GM19438 (cell line): ENCODE results near the gene IP6K1.
"Not testable (repeated sequence)": the region's sequence is repeated elsewhere in the genome, so short reads cannot be mapped to it uniquely, and the experiment has no call there.

Experiments
- ATAC-seq: cut with Tn5 transposase; IDR thresholded peaks from one replicate; pipeline ENCODE4 v1.9.1; 2021; ENCODE audit warnings: low read depth; ENCODE audit not compliant: unreplicated experiment

IP6K1 gene

GRCh38 chr3:49786357-49787181 is at the start of gene IP6K1:
Gene IP6K1 (minus strand): TSS chr3:49786542. CDS start chr3:49748040, 38,502 bp downstream.
- peak; percentile 99 for ATAC-seq

- ATAC-seq, result no peak
Observed at GRCh38 chr3:49831341-49831740, 45.0 kb upstream of the IP6K1 start.

GRCh38 chr3:49826016-49826415 is 39.7 kb upstream of the IP6K1 start:
- ATAC-seq, result no peak

GRCh38 chr3:49823131-49823530 is 36.8 kb upstream of the IP6K1 start:
- ATAC-seq, result not testable (repeated sequence)

GRCh38 chr3:49813497-49814174 is 27.3 kb upstream of the IP6K1 start, which contains the start of gene UBA7:
Gene UBA7 (minus strand): TSS chr3:49813953. CDS start chr3:49813787, 166 bp downstream.
- no peak for ATAC-seq

GRCh38 chr3:49812916-49813496 is 26.7 kb upstream of the IP6K1 start:
- no peak for ATAC-seq

- no peak for ATAC-seq
Observed at GRCh38 chr3:49807431-49808114, 21.2 kb upstream of the IP6K1 start.

GRCh38 chr3:49806850-49807249 is 20.5 kb upstream of the IP6K1 start:
- no peak for ATAC-seq

GRCh38 chr3:49805897-49806701 is 19.8 kb upstream of the IP6K1 start:
- ATAC-seq, result no peak

GRCh38 chr3:49805367-49805782 is 19.0 kb upstream of the IP6K1 start:
- no peak for ATAC-seq

GRCh38 chr3:49804141-49805041 is 18.0 kb upstream of the IP6K1 start:
- no peak for ATAC-seq

GRCh38 chr3:49803465-49804140 is 17.3 kb upstream of the IP6K1 start:
- peak; percentile 6 for ATAC-seq

- ATAC-seq, result peak; percentile 48
Observed at GRCh38 chr3:49802719-49803464, 16.6 kb upstream of the IP6K1 start, which contains the start of gene INKA1. Gene INKA1 (plus strand): TSS chr3:49803261. CDS start chr3:49803393, 132 bp downstream.

GRCh38 chr3:49801160-49801559 is 14.8 kb upstream of the IP6K1 start:
- no peak for ATAC-seq

- no peak for ATAC-seq
Observed at GRCh38 chr3:49799761-49800160, 13.4 kb upstream of the IP6K1 start, which contains the start of gene CDHR4. Gene CDHR4 (minus strand): TSS chr3:49799873. CDS start chr3:49799812, 61 bp downstream.

GRCh38 chr3:49799105-49799504 is 12.8 kb upstream of the IP6K1 start:
- ATAC-seq, result no peak
